Endodermal cell (in vitro differentiated cells): ENCODE data around the gene SLCO1A2. TPM values are rescaled to one million over a fixed set of nuclear protein-coding genes. Genes with fewer than 3 reads are reported as not detected.

Source experiments
- DNase-seq: peaks from one replicate; pipeline ENCODE4 v3.0.0-alpha.2; 2017
- H3K27ac ChIP-seq: 2 replicates; pipeline ENCODE4 v1.5.1; 2013; ENCODE audit warnings: mild to moderate bottlenecking, low read depth, low read length, moderate library complexity
- H3K27me3 ChIP-seq: 2 replicates; pipeline ENCODE4 v1.6.1; 2013; ENCODE audit warnings: mild to moderate bottlenecking, low read length, moderate library complexity; ENCODE audit not compliant: insufficient read depth, control insufficient read depth, poor library complexity, severe bottlenecking
- H3K36me3 ChIP-seq: 2 replicates; pipeline ENCODE4 v1.7.0; 2013; ENCODE audit warnings: mild to moderate bottlenecking, low read length, moderate library complexity; ENCODE audit not compliant: control insufficient read depth, insufficient read depth
- H3K4me1 ChIP-seq: one replicate; pipeline ENCODE4 v1.7.0; 2013; ENCODE audit warnings: low read length; ENCODE audit not compliant: control insufficient read depth, insufficient read depth
- H3K4me3 ChIP-seq: 2 replicates; pipeline ENCODE4 v1.5.1; 2013; ENCODE audit warnings: mild to moderate bottlenecking, low read length, moderate library complexity
- H3K9ac ChIP-seq: 2 replicates; pipeline ENCODE4 v1.6.1; 2013; ENCODE audit warnings: mild to moderate bottlenecking, low read length, moderate library complexity; ENCODE audit not compliant: poor library complexity, severe bottlenecking; ENCODE audit errors: extremely low read depth
- H3K9me3 ChIP-seq: 2 replicates; pipeline ENCODE4 v1.6.1; 2013; ENCODE audit warnings: mild to moderate bottlenecking, low read length, moderate library complexity; ENCODE audit not compliant: control insufficient read depth
- H3K27ac Mint-ChIP-seq: 2 replicates; pipeline ENCODE4 v1.8.0; 2020; ENCODE audit warnings: mixed read lengths
- H3K27me3 Mint-ChIP-seq: 2 replicates; pipeline ENCODE4 v1.8.0; 2021; ENCODE audit warnings: mild to moderate bottlenecking, mixed read lengths; ENCODE audit not compliant: insufficient read depth
- H3K36me3 Mint-ChIP-seq: 2 replicates; pipeline ENCODE4 v1.8.0; 2020; ENCODE audit warnings: low read depth, mixed read lengths
- H3K4me1 Mint-ChIP-seq: 2 replicates; pipeline ENCODE4 v1.8.0; 2020; ENCODE audit warnings: mixed read lengths
- H3K4me3 Mint-ChIP-seq: 2 replicates; pipeline ENCODE4 v1.8.0; 2020; ENCODE audit warnings: mild to moderate bottlenecking, moderate library complexity, mixed read lengths
- H3K9me3 Mint-ChIP-seq: 2 replicates; pipeline ENCODE4 v1.8.0; 2020; ENCODE audit warnings: mild to moderate bottlenecking, mixed read lengths
- CTCF ChIP-seq: fragments of 200-600 bp; sonication (generic); conservative IDR thresholded peaks from 2 replicates; pipeline ENCODE4 v1.5.0; 2021; ENCODE audit warnings: antibody characterized with exemption, mild to moderate bottlenecking
- WGBS, 2 experiments: methylation state at CpG; one replicate each; pipeline versions ENCODE4 v1.1.5 to v1.1.7; 2013; ENCODE audit warnings: missing lambda C conversion rate in 2 of 2, mixed read lengths in 1 of 2; ENCODE audit not compliant: insufficient coverage in 1 of 2, insufficient read length in 1 of 2; 5-methylcytosine and 5-hydroxymethylcytosine counted together
- total RNA-seq, 2 donors: library from RNA; stranded (reverse); fragmentation: NEBNext Ultra II Directional in 1 of 2; extraction: Animal tissue kit (Norgen Biotek cat#: 25700) in 1 of 2; gene quantifications; 2 replicates in 1 of 2; 3 replicates in 1 of 2; pipeline ENCODE4 v1.2.1, GENCODE V29; 2021

The SLCO1A2 gene
- total RNA-seq, 2 donors from 2014 or later: 7.3 to 35.4 TPM

GRCh38 chr12:21292111-21292510 lies 42.6 kb downstream of the SLCO1A2 start:
- no peak for TF ChIP-seq CTCF
- no peak for DNase-seq
- 96 to 100% methylated on average over 2 of the region's 2 CpGs for WGBS, 2 experiments

DNA sequence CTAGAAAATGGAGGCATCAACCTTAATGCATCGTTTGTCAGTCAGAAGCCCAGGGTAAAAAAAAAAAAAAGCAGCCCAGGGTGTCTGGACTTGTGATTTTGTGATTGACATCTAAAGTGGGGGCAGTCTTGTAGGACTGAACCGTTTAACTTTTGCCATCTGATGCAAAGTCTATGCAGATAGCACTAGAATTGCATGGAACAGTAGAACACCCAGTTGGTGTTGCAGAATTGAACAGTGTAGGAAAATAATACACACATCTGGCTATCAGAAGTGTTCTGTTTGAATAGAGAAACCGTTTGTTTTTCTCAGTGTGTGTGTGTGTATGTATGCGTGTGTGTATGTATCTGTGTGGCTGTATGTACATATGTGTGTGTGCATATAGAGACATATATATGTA lies 45.0 kb downstream of the SLCO1A2 start:
- no peaks in the 10 kb centered on the region for H3K36me3 ChIP-seq
- H3K27me3 ChIP-seq: no peaks in the 10 kb centered on the region
- H3K9me3 ChIP-seq: no peaks in the 10 kb centered on the region
- no peak for TF ChIP-seq CTCF
- H3K4me1 ChIP-seq: no peaks in the 10 kb centered on the region
- 83 to 100% methylated on average over 1 to 4 of the region's 4 CpGs for WGBS, 2 experiments
- no peak for DNase-seq
- no peaks in the 10 kb centered on the region for H3K4me1 Mint-ChIP-seq
- H3K9me3 Mint-ChIP-seq: peaks cover 7% of the 10 kb centered on the region
- H3K27me3 Mint-ChIP-seq: no peaks in the 10 kb centered on the region
- H3K27ac ChIP-seq: no peak overlapping the region
- no peak overlapping the region for H3K9ac ChIP-seq
- no peak overlapping the region for H3K27ac Mint-ChIP-seq
- H3K36me3 Mint-ChIP-seq: peaks cover 8% of the 10 kb centered on the region
- H3K4me3 Mint-ChIP-seq: no peak overlapping the region
- H3K4me3 ChIP-seq: no peak overlapping the region

More at GRCh38 chr12:21292111-21292510, 42.6 kb downstream of the SLCO1A2 start:
- Histone ChIP-seq H3K27ac (no peak overlapping the region), H3K4me3 (no peak overlapping the region), H3K27me3 (no peaks in the 10 kb centered on the region), H3K36me3 (no peaks in the 10 kb centered on the region), H3K9ac (no peak overlapping the region), H3K4me1 (no peaks in the 10 kb centered on the region), H3K9me3 (no peaks in the 10 kb centered on the region)
- peaks cover 6% of the 10 kb centered on the region for H3K36me3 Mint-ChIP-seq
- H3K27me3 Mint-ChIP-seq: no peaks in the 10 kb centered on the region
- no peak overlapping the region for H3K27ac Mint-ChIP-seq
- no peak overlapping the region for H3K4me3 Mint-ChIP-seq
- H3K9me3 Mint-ChIP-seq: peaks cover 6% of the 10 kb centered on the region
- H3K4me1 Mint-ChIP-seq: no peaks in the 10 kb centered on the region

DNA sequence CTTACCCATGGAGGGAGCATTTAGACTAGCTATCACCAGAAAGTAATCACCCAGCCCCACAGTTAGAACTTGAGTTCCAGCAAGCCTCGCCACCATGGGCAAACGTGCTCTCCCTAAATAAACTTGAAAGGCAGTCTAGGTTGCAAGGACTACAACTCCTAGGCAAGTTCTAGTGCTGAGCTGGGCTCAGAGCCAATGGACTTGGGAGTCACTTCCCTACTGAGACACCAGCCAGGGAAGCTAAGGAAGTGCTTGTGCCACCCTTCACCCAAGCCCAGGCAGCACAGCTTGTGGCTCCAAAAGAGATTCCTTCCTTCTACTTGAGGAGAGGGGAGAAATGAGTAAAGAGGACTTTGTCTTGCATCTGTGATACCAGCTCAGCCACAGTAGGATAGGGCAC lies 57.9 kb downstream of the SLCO1A2 start:
- no peak for TF ChIP-seq CTCF
- Histone ChIP-seq H3K9me3 (no peaks in the 10 kb centered on the region), H3K4me1 (no peaks in the 10 kb centered on the region), H3K27ac (no peak overlapping the region), H3K4me3 (no peak overlapping the region), H3K27me3 (no peaks in the 10 kb centered on the region), H3K9ac (no peak overlapping the region), H3K36me3 (no peaks in the 10 kb centered on the region)
- H3K4me3 Mint-ChIP-seq: no peak overlapping the region
- H3K4me1 Mint-ChIP-seq: no peaks in the 10 kb centered on the region
- peak overlapping the region; percentile 20 for H3K27ac Mint-ChIP-seq
- H3K9me3 Mint-ChIP-seq: peaks cover 9% of the 10 kb centered on the region
- DNase-seq: no peak
- peaks cover 10% of the 10 kb centered on the region for H3K36me3 Mint-ChIP-seq
- WGBS, 2 experiments: 95 to 100% methylated on average over 1 to 2 of the region's 2 CpGs
- no peaks in the 10 kb centered on the region for H3K27me3 Mint-ChIP-seq
